Measurements from ENCODE around the gene PYGB.

The PYGB gene

DNA sequence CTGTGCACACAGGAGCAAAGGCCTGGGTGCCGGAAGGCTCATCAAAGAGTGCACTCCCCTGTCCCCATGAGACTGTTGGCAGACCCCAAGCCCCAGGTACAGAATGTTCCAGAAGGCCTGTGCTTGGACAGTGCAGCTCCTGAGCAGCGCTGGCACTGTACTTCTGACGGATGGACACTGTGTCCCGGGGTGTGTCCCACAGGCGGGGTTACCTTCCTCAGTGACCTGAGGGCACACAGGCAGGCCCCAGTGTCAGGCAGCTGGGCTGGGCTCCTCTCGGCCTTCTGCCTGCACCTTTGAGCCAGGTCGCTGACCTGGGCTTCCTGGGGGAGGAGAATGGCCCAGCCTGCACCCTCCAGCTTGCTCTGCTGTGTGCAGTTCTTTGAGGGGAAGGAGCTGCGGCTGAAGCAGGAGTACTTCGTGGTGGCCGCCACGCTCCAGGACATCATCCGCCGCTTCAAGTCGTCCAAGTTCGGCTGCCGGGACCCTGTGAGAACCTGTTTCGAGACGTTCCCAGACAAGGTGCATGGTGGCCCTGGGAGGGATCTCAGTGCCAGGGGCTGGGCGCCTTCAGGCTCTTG, 30.1 kb downstream of the PYGB start:
- no peak for TF ChIP-seq TAF1 (IDR thresholded peaks at IDR 0.05; ENCODE audit: borderline replicate concordance, insufficient read depth, low read length)
- no peak for TF ChIP-seq REST (IDR thresholded peaks at IDR 0.05; ENCODE audit: insufficient read depth in 1 of 2, low read depth in 2 of 2, low read length in 2 of 2)
- TF ChIP-seq FOXP2 (optimal IDR thresholded peaks at IDR 0.05; ENCODE audit: borderline replicate concordance, extremely low read depth, extremely low read length, insufficient read depth), result no peak
- no peak for TF ChIP-seq POLR2AphosphoS5 (IDR thresholded peaks at IDR 0.05; ENCODE audit: low read depth, low read length)
- TF ChIP-seq SIN3A (IDR thresholded peaks at IDR 0.05; ENCODE audit: borderline replicate concordance, insufficient read depth, low read length), result no peak

DNA sequence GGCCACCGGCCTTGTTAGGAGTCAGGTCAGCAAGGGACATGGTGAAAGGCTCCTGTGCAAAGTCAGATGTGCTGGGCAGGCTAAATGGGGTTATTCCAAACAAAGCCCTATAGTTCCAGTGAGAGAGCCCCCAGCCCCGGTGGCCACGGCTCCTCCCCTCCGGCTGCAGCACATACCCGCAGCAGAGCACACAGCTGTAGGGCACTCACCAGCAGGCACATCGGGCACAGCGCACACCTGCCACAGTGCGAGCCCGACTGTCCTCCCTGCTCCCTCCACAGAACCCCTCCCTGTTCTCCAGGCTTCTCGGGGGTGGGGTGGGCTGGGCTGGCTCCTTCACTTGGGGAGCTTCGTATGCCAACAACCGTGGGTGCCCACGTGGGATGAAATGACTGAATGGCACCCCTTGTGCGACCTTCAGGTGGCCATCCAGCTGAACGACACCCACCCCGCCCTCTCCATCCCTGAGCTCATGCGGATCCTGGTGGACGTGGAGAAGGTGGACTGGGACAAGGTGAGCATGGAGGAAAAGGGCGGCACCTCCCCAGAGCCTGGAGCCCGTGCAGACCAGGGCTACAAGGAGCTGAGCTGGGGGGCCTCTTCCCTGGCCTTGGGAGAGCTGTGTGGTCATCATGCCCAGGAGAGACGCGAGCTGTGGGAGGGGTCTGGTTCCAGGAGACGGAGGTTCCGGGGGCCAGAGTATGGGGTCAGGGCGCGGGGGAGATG, 30.9 kb downstream of the PYGB start:
- TF ChIP-seq POLR2AphosphoS5 (IDR thresholded peaks at IDR 0.05; ENCODE audit: low read depth, low read length) (no peak), TAF1 (IDR thresholded peaks at IDR 0.05; ENCODE audit: borderline replicate concordance, insufficient read depth, low read length) (no peak)

DNA sequence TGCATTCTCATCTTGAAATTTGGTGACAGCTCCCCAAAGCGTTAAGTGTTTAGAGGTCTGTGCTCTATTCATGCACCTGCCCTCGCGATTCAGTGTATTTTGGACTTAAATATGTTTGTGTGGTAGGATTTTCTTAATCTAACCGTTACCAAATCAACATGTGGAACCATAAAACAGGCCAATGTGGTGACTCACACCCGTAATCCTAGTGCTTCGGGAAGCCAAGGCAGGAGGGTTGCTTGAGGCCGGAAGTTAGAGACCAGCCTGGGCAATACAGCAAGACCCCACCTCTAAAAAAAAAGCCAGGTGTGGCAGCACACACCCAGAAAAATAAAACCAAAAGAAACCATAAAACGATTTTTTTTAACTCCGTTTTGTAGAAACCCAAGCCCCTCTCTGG, 31.5 kb downstream of the PYGB start:
- TF ChIP-seq TAF1 (IDR thresholded peaks at IDR 0.05; ENCODE audit: borderline replicate concordance, insufficient read depth, low read length), result no peak
- TF ChIP-seq POLR2AphosphoS5 (IDR thresholded peaks at IDR 0.05; ENCODE audit: low read depth, low read length), result no peak
- TF ChIP-seq FOXP2 (optimal IDR thresholded peaks at IDR 0.05; ENCODE audit: borderline replicate concordance, extremely low read depth, extremely low read length, insufficient read depth), result no peak
- no peak for TF ChIP-seq REST (IDR thresholded peaks at IDR 0.05; ENCODE audit: insufficient read depth in 1 of 2, low read depth in 2 of 2, low read length in 2 of 2)
- no peak for TF ChIP-seq SIN3A (IDR thresholded peaks at IDR 0.05; ENCODE audit: borderline replicate concordance, insufficient read depth, low read length)

- TF ChIP-seq REST (IDR thresholded peaks at IDR 0.05; ENCODE audit: insufficient read depth in 1 of 2, low read depth in 2 of 2, low read length in 2 of 2) (no peak), SIN3A (IDR thresholded peaks at IDR 0.05; ENCODE audit: borderline replicate concordance, insufficient read depth, low read length) (no peak), FOXP2 (optimal IDR thresholded peaks at IDR 0.05; ENCODE audit: borderline replicate concordance, extremely low read depth, extremely low read length, insufficient read depth) (no peak), TAF1 (IDR thresholded peaks at IDR 0.05; ENCODE audit: borderline replicate concordance, insufficient read depth, low read length) (no peak), POLR2AphosphoS5 (IDR thresholded peaks at IDR 0.05; ENCODE audit: low read depth, low read length) (no peak)
Observed at GRCh38 chr20:25280051-25280573, 32.2 kb downstream of the PYGB start.

GRCh38 chr20:25280574-25281535, 33.0 kb downstream of the PYGB start:
- TF ChIP-seq REST (IDR thresholded peaks at IDR 0.05; ENCODE audit: insufficient read depth in 1 of 2, low read depth in 2 of 2, low read length in 2 of 2), result no peak
- TF ChIP-seq POLR2AphosphoS5 (IDR thresholded peaks at IDR 0.05; ENCODE audit: low read depth, low read length), result no peak
- TF ChIP-seq TAF1 (IDR thresholded peaks at IDR 0.05; ENCODE audit: borderline replicate concordance, insufficient read depth, low read length), result no peak
- TF ChIP-seq SIN3A (IDR thresholded peaks at IDR 0.05; ENCODE audit: borderline replicate concordance, insufficient read depth, low read length), result no peak
- TF ChIP-seq FOXP2 (optimal IDR thresholded peaks at IDR 0.05; ENCODE audit: borderline replicate concordance, extremely low read depth, extremely low read length, insufficient read depth), result no peak

Data from PFSK-1 (cell line).